HEK293T (cell line): ENCODE results near the gene UGT1A10.

ENCODE experiments used
- FOXM1 ChIP-seq: fragments of 450-650 bp; IDR thresholded peaks from 2 replicates; pipeline ENCODE4 v1.6.1; 2017; ENCODE audit warnings: mild to moderate bottlenecking, borderline replicate concordance
- TARDBP ChIP-seq: fragments of 450-650 bp; IDR thresholded peaks from 2 replicates; pipeline ENCODE4 v1.6.1; 2016

DNA sequence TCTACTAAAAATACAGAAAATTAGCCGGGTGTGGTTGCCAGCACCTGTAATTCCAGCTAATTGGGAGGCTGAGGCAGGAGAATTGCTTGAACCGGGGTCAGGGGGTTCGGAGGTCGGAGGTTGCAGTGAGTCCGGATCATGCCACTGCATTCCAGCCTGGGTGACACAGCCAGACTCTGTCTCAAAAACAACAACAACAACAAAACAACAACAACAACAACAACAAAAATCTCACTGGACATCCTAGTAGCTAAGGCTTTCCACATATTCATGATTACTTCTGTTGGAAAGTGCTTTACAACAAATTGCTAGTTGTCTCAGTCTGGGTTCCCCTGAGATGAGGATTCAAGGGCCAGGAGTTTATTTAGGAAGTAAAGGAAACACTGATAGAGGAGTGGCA, 137.6 kb downstream of the UGT1A10 start:
- TF ChIP-seq TARDBP: no peak
- TF ChIP-seq FOXM1: no peak
